ENCODE data around the gene MAN1A2.

MAN1A2 gene

GRCh38 chr1:117577191-117577885 lies 210.1 kb downstream of the MAN1A2 start:
- DNase-seq (ENCODE audit: low read depth): no peak

GRCh38 chr1:117578466-117578865 lies 211.2 kb downstream of the MAN1A2 start:
- no peak for DNase-seq (ENCODE audit: low read depth)

Measured in stromal cell of bone marrow (primary cell).